Measurements from ENCODE around the gene GASK1B. TPM values are rescaled to one million over a fixed set of nuclear protein-coding genes. Genes with fewer than 3 reads are reported as not detected.

Gene GASK1B
- total RNA-seq, result 102 and 200 TPM in 2 replicates

DNA sequence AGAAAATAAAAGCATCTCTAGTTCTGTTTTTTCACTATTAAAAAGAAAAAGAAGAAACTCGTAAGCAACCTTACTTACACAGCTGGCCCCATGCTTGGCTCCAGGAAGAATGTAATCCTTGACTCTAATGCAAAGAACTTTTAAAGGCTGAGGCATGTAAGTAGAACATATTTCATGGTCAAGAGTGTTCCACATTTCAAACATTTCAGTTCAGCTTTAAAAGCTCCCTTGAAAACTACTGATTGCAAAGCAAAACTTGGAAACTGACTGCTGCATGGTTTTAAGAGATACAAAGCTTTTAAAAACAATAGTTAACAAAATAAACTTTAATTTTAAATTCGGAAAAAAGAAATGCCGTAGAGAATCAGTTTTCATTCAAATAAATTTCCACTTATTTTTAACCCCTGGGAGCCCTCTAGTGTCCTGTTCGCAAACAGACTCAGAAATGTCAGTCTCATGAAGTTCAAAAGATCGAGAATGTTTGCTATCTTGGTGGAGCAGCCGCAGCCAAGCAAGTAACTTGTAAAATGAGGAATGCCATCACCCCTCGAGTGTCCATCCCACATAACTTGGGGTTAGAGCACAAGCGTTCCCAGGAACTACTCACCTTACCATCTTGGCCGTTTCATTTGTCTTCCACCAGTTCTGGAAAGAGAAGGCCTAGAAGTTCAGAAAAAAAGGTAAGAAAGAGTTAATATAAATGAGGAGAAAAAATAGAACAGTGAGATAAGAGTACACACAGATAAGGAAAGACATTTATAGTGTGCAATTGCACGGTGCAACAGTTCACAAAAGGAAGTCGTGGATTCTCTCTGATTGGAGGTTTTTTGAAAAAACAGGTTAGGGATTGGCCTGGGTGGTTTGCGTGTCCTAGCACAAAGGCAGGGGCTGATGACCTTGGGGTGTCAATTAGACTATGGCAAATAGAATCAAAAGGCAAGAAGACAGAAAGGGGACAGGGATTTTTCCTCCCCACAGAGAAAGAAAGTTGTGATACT lies at the start of gene GASK1B:
Gene GASK1B (minus strand): TSS at position 765 of the 998 bp plus-strand sequence. CDS start 1,650 bp downstream, outside the sequence.

DNA sequence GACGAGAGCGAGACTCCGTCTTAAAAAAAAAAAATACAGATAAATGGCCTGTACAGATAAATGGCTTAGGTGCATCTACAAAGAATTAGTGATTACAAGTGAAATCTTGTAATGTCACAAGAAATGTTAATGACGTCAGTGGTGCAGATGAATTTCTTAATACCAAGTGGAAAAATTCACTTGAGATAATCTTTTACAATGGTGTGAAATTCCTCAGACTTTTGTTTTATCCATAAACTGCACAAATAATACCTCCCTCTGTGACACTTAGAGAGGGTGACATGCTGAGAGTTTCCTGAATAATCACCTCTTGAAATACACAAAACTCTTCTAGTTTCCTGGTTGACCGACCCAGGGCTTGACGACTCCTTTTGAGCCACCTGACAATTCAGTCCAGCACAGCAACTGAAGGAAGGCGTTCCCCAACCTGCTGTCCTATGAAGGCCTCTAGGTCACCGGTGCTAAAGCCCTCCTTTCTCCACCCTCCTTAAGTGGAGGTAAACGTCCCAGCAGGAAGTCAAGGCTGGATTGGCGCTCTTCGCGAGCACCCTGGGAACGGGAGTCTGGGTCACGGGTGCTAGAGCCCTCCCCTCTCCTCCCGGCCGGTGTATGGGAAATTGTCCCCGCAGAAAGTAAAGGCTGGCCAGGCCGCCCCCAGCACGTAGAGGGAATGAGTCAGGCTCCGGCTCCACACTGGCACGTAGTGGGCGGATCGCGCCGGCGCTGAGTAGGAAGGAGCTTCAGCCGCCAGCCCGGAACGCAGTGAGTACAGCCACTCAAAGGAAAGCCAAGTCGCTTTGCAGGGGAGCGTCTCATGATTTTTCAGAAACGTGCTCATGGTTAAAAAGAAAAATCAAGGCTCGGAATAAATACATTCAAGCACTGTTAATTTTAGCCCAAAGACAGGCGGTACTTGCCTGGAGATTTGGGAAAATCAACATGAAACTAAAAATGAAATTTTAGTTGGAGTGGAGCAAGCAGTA lies 37.3 kb upstream of the GASK1B start, which contains the start of gene TMEM144:
Gene TMEM144 (plus strand): TSS at position 662 of the 983 bp plus-strand sequence. CDS start 2,182 bp downstream, outside the sequence.

Other genes with a start within 250 kb of the GASK1B start
- 4.9 and 8.3 TPM in 2 replicates for gene TMEM144, start 37.5 kb upstream of the GASK1B start, total RNA-seq

Measured in vein endothelial cell (primary cell).